Suprapubic skin (tissue), 4 donors: ENCODE results near the gene FBXO48. TPM values are rescaled to one million over a fixed set of nuclear protein-coding genes. Genes with fewer than 3 reads are reported as not detected.

Source experiments
- DNase-seq, 2 donors: peaks; one replicate each; pipeline ENCODE4 v3.0.0-alpha.2; 2019; ENCODE audit warnings: low spot score in 2 of 2
- H3K27ac ChIP-seq: fragments of 200-600 bp; sonication (generic); one replicate; pipeline ENCODE4 v1.5.1; 2019
- H3K27me3 ChIP-seq: fragments of 200-600 bp; sonication (generic); one replicate; pipeline ENCODE4 v1.5.1; 2019
- H3K36me3 ChIP-seq: fragments of 200-600 bp; sonication (generic); one replicate; pipeline ENCODE4 v1.5.1; 2019
- H3K4me1 ChIP-seq: fragments of 200-600 bp; sonication (generic); one replicate; pipeline ENCODE4 v1.5.1; 2019
- H3K4me3 ChIP-seq: fragments of 200-600 bp; sonication (generic); one replicate; pipeline ENCODE4 v1.5.1; 2019; ENCODE audit warnings: mild to moderate bottlenecking
- H3K9me3 ChIP-seq: fragments of 200-600 bp; sonication (generic); one replicate; pipeline ENCODE4 v1.5.1; 2019
- CTCF ChIP-seq, 2 donors: fragments of 200-600 bp in 1 of 2; fragments of 450-650 bp in 1 of 2; sonication (generic) in 1 of 2; IDR thresholded peaks; one replicate each; pipeline ENCODE4 v1.5.1; 2016 to 2019; ENCODE audit warnings: antibody characterized with exemption in 2 of 2, mild to moderate bottlenecking in 1 of 2, moderate library complexity in 1 of 2
- EP300 ChIP-seq: sonication (generic); formaldehyde crosslinking; IDR thresholded peaks from one replicate; pipeline ENCODE4 v1.6.1; 2017; ENCODE audit warnings: antibody characterized with exemption
- POLR2A ChIP-seq, 2 donors: fragments of 450-650 bp; IDR thresholded peaks; one replicate each; pipeline ENCODE4 v1.6.1; 2017; ENCODE audit warnings: antibody characterized with exemption in 2 of 2, mild to moderate bottlenecking in 2 of 2, moderate library complexity in 2 of 2
- POLR2AphosphoS5 ChIP-seq, 3 donors: sonication (generic); formaldehyde crosslinking; IDR thresholded peaks; one replicate each; pipeline ENCODE4 v1.6.1; 2017; ENCODE audit warnings: antibody characterized with exemption in 3 of 3
- WGBS: methylation state at CpG from one replicate; pipeline ENCODE4 v1.1.5; 2018; 5-methylcytosine and 5-hydroxymethylcytosine counted together
- total RNA-seq, 4 donors: library from RNA; depleted of rRNA; stranded (reverse); fragments of >200 nt; gene quantifications; one replicate each; pipeline ENCODE4 v1.1.0, GENCODE V29; 2016

The FBXO48 gene
- total RNA-seq, 4 donors from 2014 or later, result 1.1 to 2.7 (median 1.7) TPM

- no peaks in the 10 kb centered on the region for H3K36me3 ChIP-seq
- H3K9me3 ChIP-seq, result no peaks in the 10 kb centered on the region
- H3K27ac ChIP-seq, result no peak overlapping the region
- H3K4me3 ChIP-seq, result no peak overlapping the region
- TF ChIP-seq POLR2A (IDR thresholded peaks at IDR 0.05) (no peak), CTCF (IDR thresholded peaks at IDR 0.05) (no peak), EP300 (no peak), POLR2AphosphoS5 (IDR thresholded peaks at IDR 0.05) (no peak)
- H3K4me1 ChIP-seq, result no peaks in the 10 kb centered on the region
- WGBS, result 100% methylated on average over 1 of the region's 2 CpGs
- H3K27me3 ChIP-seq, result no peaks in the 10 kb centered on the region
- no peak for DNase-seq
Observed at GRCh38 chr2:68482296-68482820, 15.3 kb upstream of the FBXO48 start.

GRCh38 chr2:68478688-68479087, 11.6 kb upstream of the FBXO48 start:
- TF ChIP-seq POLR2AphosphoS5 (IDR thresholded peaks at IDR 0.05), result no peak
- TF ChIP-seq EP300, result no peak
- no peak for TF ChIP-seq POLR2A (IDR thresholded peaks at IDR 0.05)
- no peak for TF ChIP-seq CTCF (IDR thresholded peaks at IDR 0.05)
- no peak overlapping the region for H3K27ac ChIP-seq
- no peaks in the 10 kb centered on the region for H3K36me3 ChIP-seq
- no peak for DNase-seq
- H3K9me3 ChIP-seq, result no peaks in the 10 kb centered on the region
- no peak overlapping the region for H3K4me3 ChIP-seq
- 92% methylated on average over 1 of the region's 1 CpG for WGBS
- H3K27me3 ChIP-seq, result no peaks in the 10 kb centered on the region
- H3K4me1 ChIP-seq, result no peaks in the 10 kb centered on the region

GRCh38 chr2:68476454-68476853, 9.4 kb upstream of the FBXO48 start:
- Histone ChIP-seq H3K4me1 (no peaks in the 10 kb centered on the region), H3K36me3 (no peaks in the 10 kb centered on the region), H3K27me3 (no peaks in the 10 kb centered on the region), H3K9me3 (no peaks in the 10 kb centered on the region), H3K27ac (no peak overlapping the region), H3K4me3 (no peak overlapping the region)
- WGBS, result 94% methylated on average over 1 of the region's 1 CpG
- DNase-seq, result no peak
- TF ChIP-seq EP300, result no peak
- TF ChIP-seq POLR2A (IDR thresholded peaks at IDR 0.05), result no peak
- TF ChIP-seq POLR2AphosphoS5 (IDR thresholded peaks at IDR 0.05), result no peak
- TF ChIP-seq CTCF (IDR thresholded peaks at IDR 0.05), result no peak

GRCh38 chr2:68475576-68475975, 8.5 kb upstream of the FBXO48 start:
- 58% methylated on average over 2 of the region's 2 CpGs for WGBS
- DNase-seq, result no peak
- Histone ChIP-seq H3K27me3 (no peaks in the 10 kb centered on the region), H3K36me3 (no peaks in the 10 kb centered on the region), H3K4me3 (no peak overlapping the region), H3K4me1 (no peaks in the 10 kb centered on the region), H3K9me3 (no peaks in the 10 kb centered on the region), H3K27ac (no peak overlapping the region)
- no peak for TF ChIP-seq POLR2AphosphoS5 (IDR thresholded peaks at IDR 0.05)
- TF ChIP-seq POLR2A (IDR thresholded peaks at IDR 0.05), result no peak
- no peak for TF ChIP-seq CTCF (IDR thresholded peaks at IDR 0.05)
- no peak for TF ChIP-seq EP300

- H3K27ac ChIP-seq, result no peak overlapping the region
- no peak for TF ChIP-seq EP300
- TF ChIP-seq POLR2A (IDR thresholded peaks at IDR 0.05), result no peak
- no peak for TF ChIP-seq POLR2AphosphoS5 (IDR thresholded peaks at IDR 0.05)
- TF ChIP-seq CTCF (IDR thresholded peaks at IDR 0.05), result no peak
- H3K4me3 ChIP-seq, result no peak overlapping the region
- no peak for DNase-seq
- no peaks in the 10 kb centered on the region for H3K27me3 ChIP-seq
- H3K4me1 ChIP-seq, result peaks cover 1% of the 10 kb centered on the region
- H3K36me3 ChIP-seq, result no peaks in the 10 kb centered on the region
- no peaks in the 10 kb centered on the region for H3K9me3 ChIP-seq
Observed at GRCh38 chr2:68475110-68475509, 8.0 kb upstream of the FBXO48 start.
